ENCODE results near the gene KIFBP.
"Not testable (repeated sequence)": the region's sequence is repeated elsewhere in the genome, so short reads cannot be mapped to it uniquely, and the experiment has no call there.

KIFBP gene, protein sequence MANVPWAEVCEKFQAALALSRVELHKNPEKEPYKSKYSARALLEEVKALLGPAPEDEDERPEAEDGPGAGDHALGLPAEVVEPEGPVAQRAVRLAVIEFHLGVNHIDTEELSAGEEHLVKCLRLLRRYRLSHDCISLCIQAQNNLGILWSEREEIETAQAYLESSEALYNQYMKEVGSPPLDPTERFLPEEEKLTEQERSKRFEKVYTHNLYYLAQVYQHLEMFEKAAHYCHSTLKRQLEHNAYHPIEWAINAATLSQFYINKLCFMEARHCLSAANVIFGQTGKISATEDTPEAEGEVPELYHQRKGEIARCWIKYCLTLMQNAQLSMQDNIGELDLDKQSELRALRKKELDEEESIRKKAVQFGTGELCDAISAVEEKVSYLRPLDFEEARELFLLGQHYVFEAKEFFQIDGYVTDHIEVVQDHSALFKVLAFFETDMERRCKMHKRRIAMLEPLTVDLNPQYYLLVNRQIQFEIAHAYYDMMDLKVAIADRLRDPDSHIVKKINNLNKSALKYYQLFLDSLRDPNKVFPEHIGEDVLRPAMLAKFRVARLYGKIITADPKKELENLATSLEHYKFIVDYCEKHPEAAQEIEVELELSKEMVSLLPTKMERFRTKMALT

DNA sequence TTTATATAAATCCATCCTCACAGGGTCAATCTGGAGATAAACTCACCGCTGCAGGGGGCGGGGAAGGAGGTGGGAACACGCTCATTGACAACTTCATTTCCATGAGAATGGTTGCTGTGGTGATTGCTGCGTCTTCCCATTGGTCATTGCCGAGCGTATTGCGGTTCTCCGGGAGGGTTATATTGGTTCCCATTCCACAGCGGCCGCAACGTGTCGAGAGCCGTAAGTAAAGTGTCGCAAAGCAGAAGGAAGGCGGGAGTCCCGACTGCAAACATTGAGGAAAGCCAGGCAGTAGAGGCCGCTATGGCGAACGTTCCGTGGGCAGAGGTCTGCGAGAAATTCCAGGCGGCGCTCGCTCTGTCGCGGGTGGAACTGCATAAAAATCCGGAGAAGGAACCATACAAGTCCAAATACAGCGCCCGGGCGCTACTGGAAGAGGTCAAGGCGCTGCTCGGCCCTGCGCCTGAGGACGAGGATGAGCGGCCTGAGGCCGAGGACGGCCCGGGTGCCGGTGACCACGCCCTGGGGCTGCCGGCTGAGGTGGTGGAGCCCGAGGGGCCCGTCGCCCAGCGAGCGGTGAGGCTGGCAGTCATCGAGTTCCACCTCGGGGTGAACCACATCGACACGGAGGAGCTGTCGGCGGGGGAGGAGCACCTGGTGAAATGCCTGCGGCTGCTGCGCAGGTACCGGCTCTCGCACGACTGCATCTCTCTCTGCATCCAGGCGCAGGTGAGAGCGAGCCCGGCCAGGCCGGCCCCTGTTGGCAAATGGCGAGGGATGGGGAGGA lies at the start of gene KIFBP:
TSS of gene KIFBP (plus strand) at position 274 of the 787 bp plus-strand sequence. CDS start at position 304, 30 bp downstream.
- Histone ChIP-seq H3K4me3 (ENCODE audit: low read length) (peak within 1 kb of the TSS; percentile 100), H3K36me3 (ENCODE audit: control insufficient read depth, insufficient read depth, low read length, severe bottlenecking) (peaks cover 24% of the 10 kb centered on the region), H3K27me3 (replicated peaks; ENCODE audit: control insufficient read depth, insufficient read depth, low read length) (no peaks in the 10 kb centered on the region), H3K9ac (ENCODE audit: low read length) (peak within 1 kb of the TSS; percentile 97), H3K9me3 (ENCODE audit: control insufficient read depth, low read length) (no peaks in the 10 kb centered on the region), H3K4me1 (ENCODE audit: control insufficient read depth, insufficient read depth, low read length) (peaks cover 43% of the 10 kb centered on the region)
- DNase-seq (ENCODE audit: low read depth): peak; percentile 99

DNA sequence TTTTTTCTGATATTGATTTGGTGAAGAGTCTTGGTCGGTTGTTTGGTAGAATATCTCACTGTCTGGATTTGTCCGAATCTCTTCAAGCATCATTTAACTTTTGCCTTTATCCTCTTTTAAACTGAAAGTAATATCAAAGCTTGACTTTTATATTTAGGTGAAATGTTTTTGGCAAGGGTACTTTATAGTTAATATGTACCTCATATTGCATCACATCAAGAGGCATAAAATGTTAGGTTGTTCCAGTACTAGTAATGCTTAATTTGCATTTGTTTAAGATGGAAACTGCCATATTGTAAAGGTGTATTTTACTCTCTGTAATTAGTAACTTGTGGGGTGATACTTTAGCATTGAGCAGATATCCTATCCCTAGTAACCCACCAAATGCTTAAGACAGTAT lies 49.7 kb upstream of the KIFBP start:
- Histone ChIP-seq H3K36me3 (ENCODE audit: control insufficient read depth, insufficient read depth, low read length, severe bottlenecking) (peaks cover 49% of the 10 kb centered on the region), H3K9me3 (ENCODE audit: control insufficient read depth, low read length) (no peaks in the 10 kb centered on the region), H3K27me3 (replicated peaks; ENCODE audit: control insufficient read depth, insufficient read depth, low read length) (no peaks in the 10 kb centered on the region), H3K9ac (ENCODE audit: low read length) (no peak overlapping the region), H3K4me1 (ENCODE audit: control insufficient read depth, insufficient read depth, low read length) (peaks cover 15% of the 10 kb centered on the region), H3K4me3 (ENCODE audit: low read length) (no peak overlapping the region)
- DNase-seq (ENCODE audit: low read depth): no peak

DNA sequence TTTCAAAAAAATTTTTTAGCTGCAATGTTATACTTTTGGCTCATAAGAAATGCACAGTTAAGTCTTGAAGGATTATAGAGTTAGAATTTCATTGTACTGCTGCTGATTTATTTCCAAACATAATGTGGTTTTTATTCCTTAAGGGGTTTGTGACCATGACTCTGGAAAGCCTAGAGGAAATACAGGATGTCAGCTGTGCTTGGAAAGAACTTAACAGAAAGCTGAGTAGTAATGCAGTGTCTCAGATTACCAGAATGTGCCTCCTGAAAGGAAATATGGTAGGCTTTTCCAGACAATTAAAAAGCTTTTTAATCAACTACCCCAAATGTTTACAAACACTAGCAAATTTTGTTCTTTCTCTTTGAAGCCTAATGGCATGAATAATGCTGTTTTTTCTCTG lies 47.7 kb upstream of the KIFBP start:
- not testable (repeated sequence) for H3K9ac ChIP-seq (ENCODE audit: low read length); H3K27me3 ChIP-seq (replicated peaks; ENCODE audit: control insufficient read depth, insufficient read depth, low read length); H3K4me3 ChIP-seq (ENCODE audit: low read length); H3K9me3 ChIP-seq (ENCODE audit: control insufficient read depth, low read length)
- Histone ChIP-seq H3K4me1 (ENCODE audit: control insufficient read depth, insufficient read depth, low read length) (peaks cover 15% of the 10 kb centered on the region), H3K36me3 (ENCODE audit: control insufficient read depth, insufficient read depth, low read length, severe bottlenecking) (peaks cover 55% of the 10 kb centered on the region)
- DNase-seq (ENCODE audit: low read depth): peak; percentile 24

DNA sequence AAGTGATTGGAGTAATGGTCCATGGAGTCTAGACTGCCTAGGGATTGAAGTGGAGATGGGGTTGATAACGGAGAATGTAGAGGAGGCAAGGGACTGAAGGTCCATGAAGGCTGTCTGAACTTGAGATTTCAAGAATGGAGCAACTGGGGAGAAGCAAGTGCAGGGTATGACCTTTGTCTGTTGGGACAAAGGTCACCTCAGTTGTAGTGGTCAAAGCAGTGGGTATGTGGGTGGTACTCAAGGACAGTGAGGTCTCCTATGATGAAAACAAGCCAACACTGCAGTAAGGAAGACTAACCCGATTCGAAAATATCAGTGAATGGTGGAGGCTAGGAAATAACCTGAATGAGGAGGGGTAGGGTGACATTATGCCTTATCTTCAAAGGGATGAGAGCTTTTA lies 38.0 kb upstream of the KIFBP start:
- no peak overlapping the region for H3K9ac ChIP-seq (ENCODE audit: low read length)
- H3K4me1 ChIP-seq (ENCODE audit: control insufficient read depth, insufficient read depth, low read length): peaks cover 6% of the 10 kb centered on the region
- no peaks in the 10 kb centered on the region for H3K27me3 ChIP-seq (replicated peaks; ENCODE audit: control insufficient read depth, insufficient read depth, low read length)
- no peak for DNase-seq (ENCODE audit: low read depth)
- H3K36me3 ChIP-seq (ENCODE audit: control insufficient read depth, insufficient read depth, low read length, severe bottlenecking): peaks cover 61% of the 10 kb centered on the region
- H3K9me3 ChIP-seq (ENCODE audit: control insufficient read depth, low read length): no peaks in the 10 kb centered on the region
- no peak overlapping the region for H3K4me3 ChIP-seq (ENCODE audit: low read length)

DNA sequence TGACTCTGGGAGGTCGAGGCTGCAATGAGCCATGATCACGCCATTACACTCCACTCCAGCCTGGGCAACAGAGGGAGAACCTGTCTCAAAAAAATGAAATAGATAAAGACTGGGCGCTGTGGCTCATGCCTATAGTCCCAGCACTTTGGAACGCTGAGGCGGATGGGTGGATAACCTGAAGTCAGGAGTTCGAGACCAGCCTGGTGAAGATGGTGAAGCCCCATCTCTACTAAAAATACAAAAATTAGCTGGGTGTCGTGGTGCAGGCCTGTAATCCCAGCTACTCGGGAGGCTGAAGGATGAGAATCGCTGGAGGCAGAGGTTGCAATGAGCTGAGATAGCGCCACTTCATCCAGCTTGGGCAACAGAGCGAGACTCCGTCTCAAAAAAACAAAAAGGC lies 33.7 kb upstream of the KIFBP start:
- peak overlapping the region; percentile 97 for H3K9ac ChIP-seq (ENCODE audit: low read length)
- peaks cover 29% of the 10 kb centered on the region for H3K4me1 ChIP-seq (ENCODE audit: control insufficient read depth, insufficient read depth, low read length)
- no peaks in the 10 kb centered on the region for H3K27me3 ChIP-seq (replicated peaks; ENCODE audit: control insufficient read depth, insufficient read depth, low read length)
- peaks cover 25% of the 10 kb centered on the region for H3K36me3 ChIP-seq (ENCODE audit: control insufficient read depth, insufficient read depth, low read length, severe bottlenecking)
- no peak for DNase-seq (ENCODE audit: low read depth)
- H3K4me3 ChIP-seq (ENCODE audit: low read length): peak overlapping the region; percentile 96
- no peaks in the 10 kb centered on the region for H3K9me3 ChIP-seq (ENCODE audit: control insufficient read depth, low read length)

DNA sequence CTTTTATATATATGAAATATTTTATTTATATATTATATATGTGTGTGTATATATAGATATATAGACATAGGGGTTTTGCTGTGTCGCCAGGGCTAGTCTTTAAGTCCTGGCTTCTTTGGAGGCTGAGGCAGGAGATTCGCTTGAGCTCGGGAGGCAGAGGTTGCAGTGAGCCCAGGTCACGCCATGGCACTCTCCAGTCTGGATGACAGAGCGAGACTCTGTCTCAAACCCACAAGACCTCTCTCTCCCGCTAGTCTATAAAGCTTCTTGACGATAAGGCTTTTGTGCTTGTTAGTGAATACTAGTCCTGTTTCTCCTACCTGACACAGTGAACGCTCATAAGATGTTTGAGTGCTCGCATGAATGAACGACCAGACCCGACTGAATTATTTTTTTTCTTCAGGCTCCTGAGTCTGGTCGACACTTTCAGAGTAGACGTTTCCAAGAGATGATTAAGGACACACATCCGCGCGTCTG lies 33.2 kb upstream of the KIFBP start:
- H3K9me3 ChIP-seq (ENCODE audit: control insufficient read depth, low read length): no peaks in the 10 kb centered on the region
- H3K4me1 ChIP-seq (ENCODE audit: control insufficient read depth, insufficient read depth, low read length): peaks cover 29% of the 10 kb centered on the region
- DNase-seq (ENCODE audit: low read depth): peak; percentile 51
- H3K4me3 ChIP-seq (ENCODE audit: low read length): peak overlapping the region; percentile 96
- H3K36me3 ChIP-seq (ENCODE audit: control insufficient read depth, insufficient read depth, low read length, severe bottlenecking): peaks cover 25% of the 10 kb centered on the region
- H3K27me3 ChIP-seq (replicated peaks; ENCODE audit: control insufficient read depth, insufficient read depth, low read length): no peaks in the 10 kb centered on the region
- peak overlapping the region; percentile 97 for H3K9ac ChIP-seq (ENCODE audit: low read length)

DNA sequence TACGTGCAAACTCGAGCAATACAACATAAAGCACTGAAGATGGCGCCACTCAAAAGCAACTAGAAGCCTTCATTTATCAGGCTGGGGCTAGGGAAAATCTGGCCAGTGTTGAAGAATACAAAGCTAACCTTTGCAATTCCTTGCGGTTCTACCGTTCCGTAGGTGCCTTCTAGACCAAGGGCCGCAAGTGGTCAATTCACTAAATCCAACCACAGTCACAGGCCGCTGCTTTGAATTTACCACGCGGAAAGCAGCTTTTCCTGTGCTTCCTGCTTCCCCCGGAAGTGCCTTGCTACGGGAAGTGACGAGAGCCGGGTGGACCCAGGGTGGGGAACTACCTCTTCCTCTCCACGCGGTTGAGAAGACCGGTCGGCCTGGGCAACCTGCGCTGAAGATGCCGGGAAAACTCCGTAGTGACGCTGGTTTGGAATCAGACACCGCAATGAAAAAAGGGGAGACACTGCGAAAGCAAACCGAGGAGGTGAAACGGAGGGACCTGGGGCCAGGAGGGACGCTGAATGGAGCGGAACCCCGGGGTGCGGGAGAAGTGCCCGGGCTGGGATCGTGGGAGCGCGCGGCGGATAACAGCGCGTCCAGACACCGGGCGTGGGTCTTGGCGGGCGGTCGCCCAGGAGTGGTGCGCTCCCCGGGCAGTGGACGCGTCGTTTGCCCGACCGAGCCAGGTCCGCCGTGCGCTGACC lies 32.6 kb upstream of the KIFBP start, which contains the start of gene DDX21:
TSS of gene DDX21 (plus strand) at position 339 of the 701 bp plus-strand sequence. CDS start at position 395, 56 bp downstream.
- no peaks in the 10 kb centered on the region for H3K27me3 ChIP-seq (replicated peaks; ENCODE audit: control insufficient read depth, insufficient read depth, low read length)
- H3K9me3 ChIP-seq (ENCODE audit: control insufficient read depth, low read length): no peaks in the 10 kb centered on the region
- peak within 1 kb of the TSS; percentile 97 for H3K9ac ChIP-seq (ENCODE audit: low read length)
- peak; percentile 96 for DNase-seq (ENCODE audit: low read depth)
- H3K4me3 ChIP-seq (ENCODE audit: low read length): peak within 1 kb of the TSS; percentile 96
- peaks cover 30% of the 10 kb centered on the region for H3K4me1 ChIP-seq (ENCODE audit: control insufficient read depth, insufficient read depth, low read length)
- peaks cover 21% of the 10 kb centered on the region for H3K36me3 ChIP-seq (ENCODE audit: control insufficient read depth, insufficient read depth, low read length, severe bottlenecking)

DNA sequence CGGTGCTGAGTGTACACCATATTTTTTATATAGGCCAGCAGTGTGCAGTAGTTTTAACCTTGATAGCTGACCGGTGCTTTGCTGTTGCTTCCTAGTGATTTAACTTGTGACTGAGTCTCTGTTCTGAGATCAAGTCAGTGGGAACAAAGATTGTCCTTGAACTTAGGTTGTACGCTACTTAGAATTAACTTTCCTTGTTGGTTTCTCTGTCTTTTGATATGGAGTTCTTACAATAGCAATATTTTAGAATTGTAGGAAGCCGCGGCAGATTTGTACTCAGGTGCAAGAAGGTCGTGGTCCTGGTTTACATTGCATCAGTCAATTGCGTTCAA lies 31.4 kb upstream of the KIFBP start:
- Histone ChIP-seq H3K36me3 (ENCODE audit: control insufficient read depth, insufficient read depth, low read length, severe bottlenecking) (peaks cover 27% of the 10 kb centered on the region), H3K4me1 (ENCODE audit: control insufficient read depth, insufficient read depth, low read length) (peaks cover 36% of the 10 kb centered on the region), H3K9me3 (ENCODE audit: control insufficient read depth, low read length) (no peaks in the 10 kb centered on the region), H3K9ac (ENCODE audit: low read length) (peak overlapping the region; percentile 97), H3K4me3 (ENCODE audit: low read length) (peak overlapping the region; percentile 96), H3K27me3 (replicated peaks; ENCODE audit: control insufficient read depth, insufficient read depth, low read length) (no peaks in the 10 kb centered on the region)
- no peak for DNase-seq (ENCODE audit: low read depth)

DNA sequence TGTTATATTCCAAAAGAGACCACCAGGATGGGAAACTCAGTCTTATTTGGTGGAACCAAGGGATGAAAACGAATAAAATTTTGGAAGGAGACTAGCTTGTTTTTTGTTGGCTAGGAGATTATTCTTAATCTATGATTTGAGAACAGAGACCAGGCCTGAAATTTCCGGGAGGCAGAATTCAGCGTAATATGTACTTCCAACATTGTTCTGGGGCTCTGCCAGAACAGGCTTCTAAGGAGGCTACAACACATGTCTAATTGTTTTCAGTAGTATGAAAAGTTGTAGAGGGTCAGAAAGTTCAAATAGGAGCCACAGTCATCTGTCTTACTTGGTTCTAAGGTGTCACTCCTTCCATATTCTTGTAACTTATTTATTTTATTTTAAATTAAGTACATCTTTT lies 30.9 kb upstream of the KIFBP start:
- peak; percentile 21 for DNase-seq (ENCODE audit: low read depth)
- peaks cover 36% of the 10 kb centered on the region for H3K4me1 ChIP-seq (ENCODE audit: control insufficient read depth, insufficient read depth, low read length)
- H3K36me3 ChIP-seq (ENCODE audit: control insufficient read depth, insufficient read depth, low read length, severe bottlenecking): peaks cover 31% of the 10 kb centered on the region

DNA sequence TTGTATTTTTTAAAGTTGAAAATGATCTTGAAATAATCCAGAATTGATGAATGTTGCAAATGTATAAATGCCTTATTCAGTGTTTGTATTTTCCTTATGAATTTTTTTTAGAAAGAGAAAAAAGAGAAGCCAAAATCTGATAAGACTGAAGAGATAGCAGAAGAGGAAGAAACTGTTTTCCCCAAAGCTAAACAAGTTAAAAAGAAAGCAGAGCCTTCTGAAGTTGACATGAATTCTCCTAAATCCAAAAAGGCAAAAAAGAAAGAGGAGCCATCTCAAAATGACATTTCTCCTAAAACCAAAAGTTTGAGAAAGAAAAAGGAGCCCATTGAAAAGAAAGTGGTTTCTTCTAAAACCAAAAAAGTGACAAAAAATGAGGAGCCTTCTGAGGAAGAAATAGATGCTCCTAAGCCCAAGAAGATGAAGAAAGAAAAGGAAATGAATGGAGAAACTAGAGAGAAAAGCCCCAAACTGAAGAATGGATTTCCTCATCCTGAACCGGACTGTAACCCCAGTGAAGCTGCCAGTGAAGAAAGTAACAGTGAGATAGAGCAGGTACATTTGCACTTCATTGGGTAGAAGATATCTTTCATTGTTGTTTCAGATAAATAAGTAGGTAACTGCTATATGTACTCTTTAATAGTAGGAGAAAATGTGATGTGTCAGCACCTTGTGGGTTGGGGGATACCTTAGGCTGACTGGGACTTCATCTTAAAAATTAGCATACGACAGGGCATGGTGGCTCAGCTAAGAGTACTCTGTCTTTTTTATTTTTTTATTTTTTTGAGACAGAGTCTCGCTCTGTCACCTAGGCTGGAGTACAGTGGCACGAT lies 28.7 kb upstream of the KIFBP start:
- DNase-seq (ENCODE audit: low read depth): no peak
- Histone ChIP-seq H3K27me3 (replicated peaks; ENCODE audit: control insufficient read depth, insufficient read depth, low read length) (no peaks in the 10 kb centered on the region), H3K9ac (ENCODE audit: low read length) (no peak overlapping the region), H3K36me3 (ENCODE audit: control insufficient read depth, insufficient read depth, low read length, severe bottlenecking) (peaks cover 49% of the 10 kb centered on the region), H3K4me3 (ENCODE audit: low read length) (no peak overlapping the region), H3K9me3 (ENCODE audit: control insufficient read depth, low read length) (no peaks in the 10 kb centered on the region), H3K4me1 (ENCODE audit: control insufficient read depth, insufficient read depth, low read length) (peaks cover 35% of the 10 kb centered on the region)

More for the DNA sequence above, 30.9 kb upstream of the KIFBP start:
- Histone ChIP-seq H3K4me3 (ENCODE audit: low read length) (peak overlapping the region; percentile 96), H3K9ac (ENCODE audit: low read length) (peak overlapping the region; percentile 97), H3K27me3 (replicated peaks; ENCODE audit: control insufficient read depth, insufficient read depth, low read length) (no peaks in the 10 kb centered on the region), H3K9me3 (ENCODE audit: control insufficient read depth, low read length) (no peaks in the 10 kb centered on the region)
